Prostate gland (tissue), 2 donors: ENCODE measurements around the gene TEX2. TPM values are rescaled to one million over a fixed set of nuclear protein-coding genes. Genes with fewer than 3 reads are reported as not detected.

Source experiments
- DNase-seq: peaks from one replicate; pipeline ENCODE4 v3.0.0-alpha.2; 2019; ENCODE audit warnings: low spot score
- H3K27ac ChIP-seq, 2 donors: fragments of 200-600 bp; sonication (generic); 2 replicates each; pipeline ENCODE4 v1.5.1; 2017 to 2019
- H3K27me3 ChIP-seq: fragments of 200-600 bp; sonication (generic); replicated peaks from 2 replicates; pipeline ENCODE4 v1.5.1; 2019; ENCODE audit not compliant: insufficient read depth
- H3K36me3 ChIP-seq, 2 donors: fragments of 200-600 bp; sonication (generic); 1 replicate in 1 of 2; 2 replicates in 1 of 2; pipeline versions ENCODE4 v1.5.1 to v1.8.1; 2017 to 2019
- H3K4me1 ChIP-seq: fragments of 200-600 bp; sonication (generic); replicated peaks from 2 replicates; pipeline ENCODE4 v1.5.1; 2019
- H3K4me3 ChIP-seq, 2 donors: fragments of 200-600 bp; sonication (generic); 2 replicates each; pipeline ENCODE4 v1.5.1; 2017 to 2019
- H3K9me3 ChIP-seq: fragments of 200-600 bp; sonication (generic); 2 replicates; pipeline ENCODE4 v1.5.1; 2017
- POLR2A ChIP-seq: fragments of 450-650 bp; IDR thresholded peaks from one replicate; pipeline ENCODE4 v1.6.1; 2016; ENCODE audit warnings: antibody characterized with exemption, mild to moderate bottlenecking
- POLR2AphosphoS5 ChIP-seq: sonication (generic); formaldehyde crosslinking; IDR thresholded peaks from one replicate; pipeline ENCODE4 v1.6.1; 2017; ENCODE audit warnings: antibody characterized with exemption
- WGBS: methylation state at CpG from one replicate; pipeline ENCODE4 v1.1.5; 2018; 5-methylcytosine and 5-hydroxymethylcytosine counted together
- intact Hi-C: fragments of 100-400 bp; cut with DNase I; formaldehyde crosslinking; loops from one replicate; pipeline ENCODE4 v1.14.2; 2022
- total RNA-seq, 2 donors: library from RNA; depleted of rRNA; stranded (reverse); fragments of >200 nt; gene quantifications; one replicate each; pipeline ENCODE4 v1.1.0, GENCODE V29; 2016
- TF ChIP-seq, protein P1 (sequence below), 4 experiments: fragments of 200-600 bp in 2 of 4; fragments of 450-650 bp in 2 of 4; sonication (generic) in 2 of 4; IDR thresholded peaks; 1 replicate in 3 of 4; 2 replicates in 1 of 4; pipeline ENCODE4 v1.5.1; 2016 to 2019; ENCODE audit warnings: antibody characterized with exemption in 4 of 4, mild to moderate bottlenecking in 2 of 4, moderate library complexity in 2 of 4

TEX2 gene
- total RNA-seq, 2 donors from 2014 or later: 31.3 to 43.8 TPM

DNA sequence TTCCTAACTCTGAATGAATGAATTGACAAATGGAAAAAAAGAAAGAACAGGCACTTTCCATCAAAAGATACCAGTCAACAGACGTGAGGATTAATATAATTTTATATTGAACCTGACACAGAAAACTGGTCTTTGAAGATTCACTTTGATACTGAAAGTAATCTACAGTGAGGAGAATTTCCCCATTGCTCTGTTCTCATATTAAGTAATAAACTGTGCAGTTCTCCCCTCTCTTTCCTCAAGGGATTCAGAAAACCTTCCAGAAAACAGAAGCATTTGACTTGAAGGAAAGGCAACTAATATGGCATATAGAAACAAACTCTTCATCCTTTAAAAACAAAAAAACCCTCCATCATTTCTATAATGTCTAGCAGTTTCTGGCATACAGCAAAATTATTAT lies 2.2 kb downstream of the TEX2 start:
- no peak for DNase-seq
- H3K4me1 ChIP-seq: no peaks in the 10 kb centered on the region
- 38% methylated on average over 1 of the region's 1 CpG for WGBS

DNA sequence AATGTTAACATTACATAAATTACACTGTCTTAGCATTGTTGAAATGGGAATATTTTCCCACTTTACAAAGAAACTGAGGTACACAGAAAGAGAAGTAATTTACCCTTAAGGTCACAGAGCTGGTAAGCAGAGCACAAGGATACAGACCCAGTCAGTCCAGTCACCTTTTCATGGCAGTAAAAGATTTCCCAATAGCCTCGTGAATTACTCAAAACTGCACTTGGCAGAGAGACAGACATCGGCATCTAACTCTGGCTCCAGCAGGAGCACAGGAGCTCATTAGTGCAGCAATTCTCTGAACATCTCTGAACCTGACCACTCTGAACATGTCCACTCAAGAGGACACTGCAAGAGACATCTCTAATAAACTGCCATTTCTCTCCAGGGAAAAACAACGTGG lies 3.1 kb downstream of the TEX2 start:
- H3K4me1 ChIP-seq: no peaks in the 10 kb centered on the region
- no peak overlapping the region for H3K4me3 ChIP-seq
- no peaks in the 10 kb centered on the region for H3K9me3 ChIP-seq
- intact Hi-C loops: loop anchor here (5.0 to 10.0 kb wide), 2 partner anchors 113 to 205 kb away; no protein-coding TSS in a partner anchor
- no peaks in the 10 kb centered on the region for H3K36me3 ChIP-seq
- no peaks in the 10 kb centered on the region for H3K27me3 ChIP-seq
- 30% methylated on average over 3 of the region's 3 CpGs for WGBS
- no peak for DNase-seq
- no peak for TF ChIP-seq POLR2AphosphoS5
- no peak for TF ChIP-seq POLR2A
- TF ChIP-seq, protein P1, sequence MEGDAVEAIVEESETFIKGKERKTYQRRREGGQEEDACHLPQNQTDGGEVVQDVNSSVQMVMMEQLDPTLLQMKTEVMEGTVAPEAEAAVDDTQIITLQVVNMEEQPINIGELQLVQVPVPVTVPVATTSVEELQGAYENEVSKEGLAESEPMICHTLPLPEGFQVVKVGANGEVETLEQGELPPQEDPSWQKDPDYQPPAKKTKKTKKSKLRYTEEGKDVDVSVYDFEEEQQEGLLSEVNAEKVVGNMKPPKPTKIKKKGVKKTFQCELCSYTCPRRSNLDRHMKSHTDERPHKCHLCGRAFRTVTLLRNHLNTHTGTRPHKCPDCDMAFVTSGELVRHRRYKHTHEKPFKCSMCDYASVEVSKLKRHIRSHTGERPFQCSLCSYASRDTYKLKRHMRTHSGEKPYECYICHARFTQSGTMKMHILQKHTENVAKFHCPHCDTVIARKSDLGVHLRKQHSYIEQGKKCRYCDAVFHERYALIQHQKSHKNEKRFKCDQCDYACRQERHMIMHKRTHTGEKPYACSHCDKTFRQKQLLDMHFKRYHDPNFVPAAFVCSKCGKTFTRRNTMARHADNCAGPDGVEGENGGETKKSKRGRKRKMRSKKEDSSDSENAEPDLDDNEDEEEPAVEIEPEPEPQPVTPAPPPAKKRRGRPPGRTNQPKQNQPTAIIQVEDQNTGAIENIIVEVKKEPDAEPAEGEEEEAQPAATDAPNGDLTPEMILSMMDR (IDR thresholded peaks at IDR 0.05): no peak
- no peak overlapping the region for H3K27ac ChIP-seq

More for the DNA sequence above, 2.2 kb downstream of the TEX2 start:
- H3K36me3 ChIP-seq: no peaks in the 10 kb centered on the region
- H3K9me3 ChIP-seq: no peaks in the 10 kb centered on the region
- no peaks in the 10 kb centered on the region for H3K27me3 ChIP-seq
- intact Hi-C loops: loop anchor here (5.0 to 10.0 kb wide), 2 partner anchors 114 to 206 kb away; no protein-coding TSS in a partner anchor
- no peak overlapping the region for H3K4me3 ChIP-seq
- no peak overlapping the region for H3K27ac ChIP-seq
- TF ChIP-seq, protein P1 (IDR thresholded peaks at IDR 0.05): no peak
- TF ChIP-seq POLR2AphosphoS5 (no peak), POLR2A (no peak)

DNA sequence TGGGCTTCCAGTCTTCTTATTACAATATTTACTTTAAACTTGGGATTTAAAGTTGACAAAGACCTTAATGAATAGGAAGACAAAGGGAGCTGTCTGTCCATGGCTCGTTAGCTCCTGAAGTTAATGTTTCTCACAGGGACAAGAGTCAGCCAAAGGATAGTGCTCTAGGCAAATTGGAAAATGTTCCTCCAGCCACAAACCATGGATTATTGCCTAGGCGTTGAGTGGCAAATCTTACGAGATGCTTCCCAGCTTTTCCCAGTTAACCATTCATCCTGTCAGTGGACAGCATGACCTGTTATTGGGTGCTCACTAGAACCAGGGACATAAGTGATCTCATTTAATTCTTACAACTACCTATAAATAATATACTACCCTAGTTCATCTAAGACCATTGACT lies 3.6 kb downstream of the TEX2 start:
- WGBS: 49% methylated on average over 3 of the region's 3 CpGs
- no peak overlapping the region for H3K27ac ChIP-seq
- H3K4me3 ChIP-seq: no peak overlapping the region
- DNase-seq: no peak
- intact Hi-C loops: no loop called here
- no peaks in the 10 kb centered on the region for H3K27me3 ChIP-seq
- no peaks in the 10 kb centered on the region for H3K4me1 ChIP-seq
- no peak for TF ChIP-seq POLR2AphosphoS5
- no peak for TF ChIP-seq POLR2A
- TF ChIP-seq, protein P1 (IDR thresholded peaks at IDR 0.05): no peak
- no peaks in the 10 kb centered on the region for H3K9me3 ChIP-seq
- no peaks in the 10 kb centered on the region for H3K36me3 ChIP-seq

DNA sequence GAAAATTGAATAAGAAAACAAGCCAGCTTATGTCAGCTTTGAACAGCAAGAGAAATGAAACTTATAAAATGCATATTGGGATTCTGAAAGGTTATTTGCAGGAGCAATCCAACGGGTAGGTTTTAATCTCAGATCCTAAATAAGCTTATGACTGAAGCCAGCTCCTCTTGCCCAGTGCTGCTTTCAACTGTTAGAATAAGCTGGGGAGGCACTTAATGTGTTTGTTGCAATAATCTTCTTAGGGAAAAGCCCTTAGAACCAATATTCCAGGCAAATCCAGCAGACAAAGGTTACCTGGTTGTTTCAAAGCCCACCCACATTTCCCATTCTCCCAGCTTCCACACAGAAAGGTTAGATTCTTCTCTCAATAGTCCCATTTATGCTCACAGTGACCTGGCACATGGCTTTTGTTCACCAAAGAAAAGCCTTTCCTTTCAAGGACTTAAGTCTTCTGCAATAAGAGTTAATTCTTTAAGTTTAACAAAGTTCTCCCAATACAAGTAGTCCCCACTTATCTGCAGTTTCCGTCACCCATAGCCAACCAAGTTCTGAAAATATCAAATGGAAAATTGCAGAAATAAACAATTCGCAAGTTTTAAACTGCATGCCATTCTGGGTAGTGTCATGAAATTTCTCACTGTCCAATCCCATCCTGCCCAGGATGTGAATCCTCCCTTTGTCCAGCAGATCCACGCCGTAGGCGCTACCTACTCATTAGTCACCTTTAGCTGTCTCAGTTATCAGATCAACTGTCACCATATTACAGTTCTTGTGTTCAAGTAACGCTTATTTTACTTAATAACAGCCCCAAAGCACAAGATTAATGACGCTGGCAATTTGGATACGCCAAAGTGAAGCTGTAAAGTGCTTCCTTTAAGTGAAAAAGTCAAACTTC lies 5.9 kb downstream of the TEX2 start:
- H3K9me3 ChIP-seq: no peaks in the 10 kb centered on the region
- H3K27ac ChIP-seq: no peak overlapping the region
- WGBS: 76% methylated on average over 9 of the region's 9 CpGs
- no peaks in the 10 kb centered on the region for H3K36me3 ChIP-seq
- no peak for DNase-seq
- TF ChIP-seq, protein P1 (IDR thresholded peaks at IDR 0.05): no peak
- TF ChIP-seq POLR2AphosphoS5 (no peak), POLR2A (no peak)
- H3K4me3 ChIP-seq: no peak overlapping the region
- intact Hi-C loops: no loop called here
- no peaks in the 10 kb centered on the region for H3K4me1 ChIP-seq
- H3K27me3 ChIP-seq: no peaks in the 10 kb centered on the region

DNA sequence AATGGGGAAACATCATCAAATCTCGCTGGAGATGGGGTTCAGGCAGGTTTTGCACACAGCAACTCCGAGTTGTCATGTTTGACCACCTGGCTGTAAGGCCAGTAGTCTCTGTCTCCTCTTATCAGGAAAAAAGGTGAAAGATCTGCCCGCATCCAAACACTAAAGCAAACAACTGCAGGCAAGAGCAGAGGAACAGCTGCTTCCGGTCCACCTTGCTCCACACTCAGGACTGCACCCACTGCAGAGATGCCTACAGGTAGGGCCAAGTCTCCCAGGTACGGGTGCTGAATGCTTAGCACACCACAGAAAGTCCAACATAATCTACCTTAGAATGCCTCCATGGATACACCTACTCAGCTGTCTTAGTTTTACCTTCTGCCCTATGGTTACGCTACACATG lies 7.3 kb downstream of the TEX2 start:
- intact Hi-C loops: no loop called here
- Histone ChIP-seq H3K4me3 (no peak overlapping the region), H3K27me3 (no peaks in the 10 kb centered on the region), H3K27ac (no peak overlapping the region), H3K4me1 (no peaks in the 10 kb centered on the region), H3K9me3 (no peaks in the 10 kb centered on the region), H3K36me3 (no peaks in the 10 kb centered on the region)
- WGBS: 92% methylated on average over 6 of the region's 6 CpGs
- no peak for DNase-seq
- TF ChIP-seq, protein P1 (IDR thresholded peaks at IDR 0.05): no peak
- TF ChIP-seq POLR2AphosphoS5 (no peak), POLR2A (no peak)
